ENCODE measurements around the gene KCNJ15. TPM values are rescaled to one million over a fixed set of nuclear protein-coding genes. Genes with fewer than 3 reads are reported as not detected.
"Not testable (repeated sequence)": the region's sequence is repeated elsewhere in the genome, so short reads cannot be mapped to it uniquely, and the experiment has no call there.

Gene KCNJ15
- total RNA-seq, 2 donors from 2014 or later, result 0.17 to 0.21 TPM

GRCh38 chr21:38244885-38245869 lies 11.6 kb upstream of the KCNJ15 start:
- intact Hi-C loops (cut with DNase I), result no loop called here
- Histone ChIP-seq H3K4me3 (no peak overlapping the region), H3K27ac (no peak overlapping the region), H3K9ac (ENCODE audit: low read depth in 2 of 2, low read length in 2 of 2) (no peak overlapping the region), H3K27me3 (no peaks in the 10 kb centered on the region), H3K9me3 (no peaks in the 10 kb centered on the region), H3K4me1 (no peaks in the 10 kb centered on the region), H3K36me3 (no peaks in the 10 kb centered on the region)
- no peak for DNase-seq
- TF ChIP-seq CTCF (IDR thresholded peaks at IDR 0.05), result no peak

GRCh38 chr21:38246511-38246910 lies 10.3 kb upstream of the KCNJ15 start:
- no peak for TF ChIP-seq CTCF (IDR thresholded peaks at IDR 0.05)
- Histone ChIP-seq H3K4me3 (no peak overlapping the region), H3K9ac (ENCODE audit: low read depth in 2 of 2, low read length in 2 of 2) (no peak overlapping the region), H3K9me3 (no peaks in the 10 kb centered on the region), H3K27ac (no peak overlapping the region), H3K36me3 (no peaks in the 10 kb centered on the region), H3K27me3 (no peaks in the 10 kb centered on the region), H3K4me1 (peaks cover 4% of the 10 kb centered on the region)
- intact Hi-C loops (cut with DNase I), result no loop called here
- no peak for DNase-seq

GRCh38 chr21:38247054-38247453 lies 9.7 kb upstream of the KCNJ15 start:
- H3K9ac ChIP-seq (ENCODE audit: low read depth in 2 of 2, low read length in 2 of 2); H3K9me3 ChIP-seq; H3K27me3 ChIP-seq; H3K4me1 ChIP-seq; DNase-seq; H3K36me3 ChIP-seq; intact Hi-C loops (cut with DNase I); H3K4me3 ChIP-seq; H3K27ac ChIP-seq: not testable (repeated sequence)

- Histone ChIP-seq H3K36me3 (no peaks in the 10 kb centered on the region), H3K4me3 (no peak overlapping the region), H3K9ac (ENCODE audit: low read depth in 2 of 2, low read length in 2 of 2) (no peak overlapping the region), H3K4me1 (peaks cover 4% of the 10 kb centered on the region), H3K27ac (no peak overlapping the region), H3K27me3 (no peaks in the 10 kb centered on the region), H3K9me3 (no peaks in the 10 kb centered on the region)
- intact Hi-C loops (cut with DNase I), result no loop called here
- DNase-seq, result no peak
- TF ChIP-seq CTCF (IDR thresholded peaks at IDR 0.05), result no peak
Observed at GRCh38 chr21:38247738-38248510, 8.9 kb upstream of the KCNJ15 start.

GRCh38 chr21:38249256-38249655 lies 7.5 kb upstream of the KCNJ15 start:
- DNase-seq, result no peak
- intact Hi-C loops (cut with DNase I), result no loop called here
- H3K27ac ChIP-seq, result no peak overlapping the region
- no peak overlapping the region for H3K4me3 ChIP-seq
- peaks cover 4% of the 10 kb centered on the region for H3K4me1 ChIP-seq
- H3K27me3 ChIP-seq, result no peaks in the 10 kb centered on the region
- no peak overlapping the region for H3K9ac ChIP-seq (ENCODE audit: low read depth in 2 of 2, low read length in 2 of 2)
- H3K9me3 ChIP-seq, result no peaks in the 10 kb centered on the region
- no peak for TF ChIP-seq CTCF (IDR thresholded peaks at IDR 0.05)
- no peaks in the 10 kb centered on the region for H3K36me3 ChIP-seq
